ENCODE measurements around the gene LIPG.
"Not testable (repeated sequence)": the region's sequence is repeated elsewhere in the genome, so short reads cannot be mapped to it uniquely, and the experiment has no call there.

DNA sequence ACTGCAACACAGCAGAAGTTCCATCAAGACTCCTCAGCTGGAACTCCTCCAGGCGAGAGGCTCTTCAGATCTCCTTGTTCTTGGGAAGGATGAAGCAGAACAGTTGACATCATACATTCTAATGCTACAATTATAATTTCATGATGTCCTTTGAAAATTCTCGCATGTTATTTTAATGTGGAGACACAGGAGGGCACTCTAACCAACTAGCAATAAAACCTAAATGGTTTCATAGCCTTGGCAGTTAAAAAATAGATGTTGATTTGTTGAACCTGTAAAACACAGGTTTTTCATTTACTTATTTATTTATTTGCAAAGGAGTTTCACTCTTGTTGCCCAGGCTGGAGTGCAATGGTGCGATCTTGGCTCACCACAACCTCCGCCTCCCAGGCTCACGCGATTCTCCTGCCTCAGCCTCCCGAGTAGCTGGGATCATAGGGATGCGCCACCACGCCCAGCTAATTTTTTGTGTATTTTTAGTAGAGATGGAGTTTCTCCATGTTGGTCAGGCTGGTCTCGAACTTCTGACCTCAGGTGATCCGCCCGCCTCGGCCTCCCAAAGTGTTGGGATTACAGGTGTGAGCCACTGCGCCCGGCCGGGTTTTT lies 2.4 kb upstream of the LIPG start:
- TF ChIP-seq, protein P1, sequence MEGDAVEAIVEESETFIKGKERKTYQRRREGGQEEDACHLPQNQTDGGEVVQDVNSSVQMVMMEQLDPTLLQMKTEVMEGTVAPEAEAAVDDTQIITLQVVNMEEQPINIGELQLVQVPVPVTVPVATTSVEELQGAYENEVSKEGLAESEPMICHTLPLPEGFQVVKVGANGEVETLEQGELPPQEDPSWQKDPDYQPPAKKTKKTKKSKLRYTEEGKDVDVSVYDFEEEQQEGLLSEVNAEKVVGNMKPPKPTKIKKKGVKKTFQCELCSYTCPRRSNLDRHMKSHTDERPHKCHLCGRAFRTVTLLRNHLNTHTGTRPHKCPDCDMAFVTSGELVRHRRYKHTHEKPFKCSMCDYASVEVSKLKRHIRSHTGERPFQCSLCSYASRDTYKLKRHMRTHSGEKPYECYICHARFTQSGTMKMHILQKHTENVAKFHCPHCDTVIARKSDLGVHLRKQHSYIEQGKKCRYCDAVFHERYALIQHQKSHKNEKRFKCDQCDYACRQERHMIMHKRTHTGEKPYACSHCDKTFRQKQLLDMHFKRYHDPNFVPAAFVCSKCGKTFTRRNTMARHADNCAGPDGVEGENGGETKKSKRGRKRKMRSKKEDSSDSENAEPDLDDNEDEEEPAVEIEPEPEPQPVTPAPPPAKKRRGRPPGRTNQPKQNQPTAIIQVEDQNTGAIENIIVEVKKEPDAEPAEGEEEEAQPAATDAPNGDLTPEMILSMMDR (IDR thresholded peaks at IDR 0.05; ENCODE audit: insufficient read depth, low read length, poor library complexity, severe bottlenecking): peak; percentile 59
- TF ChIP-seq EZH2phosphoT487 (conservative IDR thresholded peaks at IDR 0.05; ENCODE audit: low read length): not testable (repeated sequence)
